HG02763 (cell line): Measurements from ENCODE around the gene BHLHA15.

Experiments
- ATAC-seq: cut with Tn5 transposase; IDR thresholded peaks from one replicate; pipeline ENCODE4 v1.9.1; 2021; ENCODE audit warnings: mild to moderate bottlenecking, moderate library complexity; ENCODE audit not compliant: unreplicated experiment

BHLHA15 gene

GRCh38 chr7:98223351-98223897 is 12.2 kb downstream of the BHLHA15 start:
- ATAC-seq, result no peak

GRCh38 chr7:98223898-98224700 is 12.9 kb downstream of the BHLHA15 start:
- ATAC-seq, result no peak

GRCh38 chr7:98224701-98225181 is 13.5 kb downstream of the BHLHA15 start:
- ATAC-seq, result no peak

- no peak for ATAC-seq
Observed at GRCh38 chr7:98225913-98226614, 14.8 kb downstream of the BHLHA15 start.

GRCh38 chr7:98227939-98228338 is 16.7 kb downstream of the BHLHA15 start:
- no peak for ATAC-seq

- no peak for ATAC-seq
Observed at GRCh38 chr7:98228801-98229200, 17.6 kb downstream of the BHLHA15 start.

GRCh38 chr7:98229441-98229840 is 18.2 kb downstream of the BHLHA15 start:
- no peak for ATAC-seq

GRCh38 chr7:98229991-98230745 is 18.9 kb downstream of the BHLHA15 start:
- ATAC-seq, result no peak

- ATAC-seq, result no peak
Observed at GRCh38 chr7:98230746-98231471, 19.7 kb downstream of the BHLHA15 start.

- ATAC-seq, result no peak
Observed at GRCh38 chr7:98231493-98232262, 20.4 kb downstream of the BHLHA15 start.

- ATAC-seq, result no peak
Observed at GRCh38 chr7:98232263-98232585, 21.0 kb downstream of the BHLHA15 start.

- no peak for ATAC-seq
Observed at GRCh38 chr7:98232799-98233198, 21.6 kb downstream of the BHLHA15 start.

GRCh38 chr7:98233219-98234070 is 22.2 kb downstream of the BHLHA15 start:
- no peak for ATAC-seq

- no peak for ATAC-seq
Observed at GRCh38 chr7:98234429-98235147, 23.3 kb downstream of the BHLHA15 start.

GRCh38 chr7:98235901-98236300 is 24.7 kb downstream of the BHLHA15 start:
- ATAC-seq, result no peak

GRCh38 chr7:98236355-98237185 is 25.3 kb downstream of the BHLHA15 start:
- ATAC-seq, result no peak

- ATAC-seq, result no peak
Observed at GRCh38 chr7:98238076-98238475, 26.8 kb downstream of the BHLHA15 start.
